Stimulated activated CD8-positive, alpha-beta memory T cell treated with anti-CD3 and anti-CD28 coated beads, Interleukin-15, amount 100 ng/mL, for 48 hours (primary cell): ENCODE data around the gene NRG3.

Source experiments
- DNase-seq, 2 donors: peaks; one replicate each; pipeline ENCODE4 v3.0.0-alpha.2; 2020; ENCODE audit warnings: low read depth in 2 of 2

The NRG3 gene

GRCh38 chr10:82472406-82473335 is 597.7 kb downstream of the NRG3 start:
- DNase-seq = no peak

- no peak for DNase-seq
These were observed 602.8 kb downstream of the NRG3 start for GRCh38 chr10:82477776-82478175.

GRCh38 chr10:82492647-82493046 is 617.7 kb downstream of the NRG3 start:
- no peak for DNase-seq

GRCh38 chr10:82496114-82496513 is 621.1 kb downstream of the NRG3 start:
- DNase-seq = no peak

GRCh38 chr10:82497439-82497838 is 622.4 kb downstream of the NRG3 start:
- DNase-seq = no peak

- no peak for DNase-seq
These were observed 624.0 kb downstream of the NRG3 start for GRCh38 chr10:82498976-82499375.

- no peak for DNase-seq
These were observed 630.0 kb downstream of the NRG3 start for GRCh38 chr10:82505009-82505408.

- DNase-seq = no peak
These were observed 631.8 kb downstream of the NRG3 start for GRCh38 chr10:82506680-82507376.

GRCh38 chr10:82515256-82515655 is 640.3 kb downstream of the NRG3 start:
- no peak for DNase-seq

GRCh38 chr10:82529062-82529461 is 654.1 kb downstream of the NRG3 start:
- no peak for DNase-seq

- no peak for DNase-seq
These were observed 660.5 kb downstream of the NRG3 start for GRCh38 chr10:82535457-82535856.

GRCh38 chr10:82536668-82537067 is 661.7 kb downstream of the NRG3 start:
- no peak for DNase-seq

GRCh38 chr10:82538272-82538671 is 663.3 kb downstream of the NRG3 start:
- no peak for DNase-seq

- DNase-seq = no peak
These were observed 668.6 kb downstream of the NRG3 start for GRCh38 chr10:82543631-82544030.

GRCh38 chr10:82544377-82544776 is 669.4 kb downstream of the NRG3 start:
- DNase-seq = no peak

- no peak for DNase-seq
These were observed 676.5 kb downstream of the NRG3 start for GRCh38 chr10:82551506-82551905.

GRCh38 chr10:82552267-82552666 is 677.3 kb downstream of the NRG3 start:
- no peak for DNase-seq

- no peak for DNase-seq
These were observed 679.4 kb downstream of the NRG3 start for GRCh38 chr10:82554381-82554780.

GRCh38 chr10:82558014-82558607 is 683.1 kb downstream of the NRG3 start:
- DNase-seq = no peak

- DNase-seq = no peak
These were observed 689.6 kb downstream of the NRG3 start for GRCh38 chr10:82564353-82565196.

GRCh38 chr10:82565197-82565575 is 690.2 kb downstream of the NRG3 start:
- DNase-seq = no peak

- no peak for DNase-seq
These were observed 697.8 kb downstream of the NRG3 start for GRCh38 chr10:82572744-82573143.
